Activated naive CD4-positive, alpha-beta T cell treated with anti-CD3 and anti-CD28 coated beads, Interleukin-2, amount 50 U/mL, for 24 hours (primary cell): ENCODE data around the gene PTCD2.
"Not testable (repeated sequence)": the region's sequence is repeated elsewhere in the genome, so short reads cannot be mapped to it uniquely, and the experiment has no call there.

ENCODE experiments used
- H3K27ac Mint-ChIP-seq: one replicate; pipeline ENCODE4 v1.8.0; 2021; ENCODE audit warnings: mild to moderate bottlenecking, mixed read lengths
- H3K27me3 Mint-ChIP-seq: one replicate; pipeline ENCODE4 v1.8.0; 2021; ENCODE audit warnings: mixed read lengths
- H3K36me3 Mint-ChIP-seq: one replicate; pipeline ENCODE4 v1.8.0; 2021; ENCODE audit warnings: mixed read lengths
- H3K4me1 Mint-ChIP-seq: one replicate; pipeline ENCODE4 v1.8.0; 2021; ENCODE audit warnings: mixed read lengths
- H3K4me3 Mint-ChIP-seq: one replicate; pipeline ENCODE4 v1.8.0; 2021; ENCODE audit warnings: mild to moderate bottlenecking, mixed read lengths
- H3K9me3 Mint-ChIP-seq: one replicate; pipeline ENCODE4 v1.8.0; 2021; ENCODE audit warnings: mixed read lengths

Gene PTCD2

DNA sequence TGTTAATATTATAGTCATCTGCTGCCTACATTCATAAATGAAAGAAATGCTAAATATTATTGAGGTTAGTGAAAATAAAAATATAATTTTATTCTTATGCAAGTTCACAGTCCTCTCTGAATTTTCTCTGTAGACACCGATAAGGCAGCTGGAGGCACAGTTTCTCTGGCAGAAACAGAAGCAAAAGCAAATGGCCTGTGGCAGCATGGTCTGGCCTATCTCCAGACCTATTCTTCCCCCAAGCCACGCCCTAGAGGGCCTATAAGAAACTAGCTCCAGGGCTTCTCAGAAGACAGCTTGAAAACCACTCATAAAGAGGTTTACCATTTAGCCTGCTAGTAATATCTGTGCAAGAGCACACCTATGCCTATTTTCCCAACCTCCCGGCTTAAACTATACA, 28.6 kb upstream of the PTCD2 start:
- H3K36me3 Mint-ChIP-seq, result peaks cover 25% of the 10 kb centered on the region
- H3K4me1 Mint-ChIP-seq, result peaks cover 6% of the 10 kb centered on the region
- H3K9me3 Mint-ChIP-seq, result no peaks in the 10 kb centered on the region
- no peak overlapping the region for H3K4me3 Mint-ChIP-seq
- no peak overlapping the region for H3K27ac Mint-ChIP-seq
- H3K27me3 Mint-ChIP-seq, result no peaks in the 10 kb centered on the region

DNA sequence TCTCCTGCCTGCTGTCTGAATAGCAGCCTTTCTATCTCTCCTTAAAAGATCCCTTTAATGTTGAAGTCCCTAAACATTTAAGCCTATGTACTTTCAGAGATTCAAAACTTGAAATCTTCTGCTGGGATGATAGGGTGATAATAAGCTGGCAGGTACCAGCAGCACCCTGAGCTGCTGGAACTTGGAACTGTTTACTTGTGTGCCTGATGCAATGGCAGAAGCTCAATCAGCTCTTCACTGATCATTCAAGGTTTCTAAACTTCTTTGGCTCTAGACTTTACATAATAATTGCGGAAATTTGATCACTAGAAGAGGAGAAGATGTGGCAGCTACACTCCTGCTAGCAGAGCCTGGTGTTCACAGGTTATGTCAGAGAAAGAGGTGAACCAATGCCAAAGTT, 27.8 kb upstream of the PTCD2 start:
- no peak overlapping the region for H3K27ac Mint-ChIP-seq
- H3K4me1 Mint-ChIP-seq, result peaks cover 8% of the 10 kb centered on the region
- no peaks in the 10 kb centered on the region for H3K27me3 Mint-ChIP-seq
- peaks cover 24% of the 10 kb centered on the region for H3K36me3 Mint-ChIP-seq
- H3K4me3 Mint-ChIP-seq, result no peak overlapping the region
- no peaks in the 10 kb centered on the region for H3K9me3 Mint-ChIP-seq

DNA sequence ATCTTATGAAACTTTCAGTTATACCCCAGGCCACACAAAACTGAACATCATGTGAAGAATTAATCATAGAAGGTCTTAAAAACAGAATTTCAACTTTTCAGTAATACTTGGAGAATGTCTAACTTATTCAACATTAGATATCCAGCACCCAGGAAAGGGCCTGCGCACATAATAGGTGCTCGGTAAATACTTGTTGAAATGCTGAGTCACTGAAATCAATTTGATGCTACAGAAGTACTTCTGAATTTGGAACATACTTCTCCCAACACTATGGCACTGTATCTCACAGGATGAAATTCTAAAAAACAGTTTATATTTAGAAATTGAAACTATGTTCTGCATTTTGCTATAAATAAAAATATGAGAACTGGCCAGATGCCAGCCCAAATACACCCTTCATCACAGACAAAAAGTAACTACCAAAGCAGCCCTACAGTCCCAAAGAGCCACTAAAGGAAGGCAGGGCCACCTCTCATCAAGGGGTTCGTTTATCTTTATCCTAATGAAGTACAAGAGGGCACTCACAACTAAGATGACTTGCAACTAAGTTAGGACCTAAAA, 26.6 kb upstream of the PTCD2 start:
- Mint-ChIP-seq H3K4me3 (no peak overlapping the region), H3K9me3 (no peaks in the 10 kb centered on the region), H3K27ac (no peak overlapping the region), H3K4me1 (peaks cover 14% of the 10 kb centered on the region), H3K36me3 (peaks cover 24% of the 10 kb centered on the region), H3K27me3 (no peaks in the 10 kb centered on the region)

DNA sequence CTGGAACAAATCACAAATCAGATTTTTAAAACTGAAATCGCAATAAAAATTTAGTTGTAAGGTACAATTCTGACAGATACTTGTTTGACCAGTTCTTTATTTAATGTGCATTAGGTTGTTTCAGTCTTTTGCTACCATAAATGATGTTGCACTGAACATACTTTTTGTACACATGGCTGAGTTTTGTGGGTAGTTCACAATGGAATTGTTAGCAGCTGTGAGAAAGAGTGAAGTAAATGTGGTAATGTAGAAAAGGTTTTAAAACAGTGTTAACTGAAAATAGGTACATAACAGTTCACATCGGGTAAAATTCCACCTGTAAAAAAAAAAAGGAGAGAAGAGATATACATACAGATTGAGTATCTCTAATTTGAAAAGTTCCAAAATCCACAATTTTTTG, 25.7 kb upstream of the PTCD2 start:
- peaks cover 22% of the 10 kb centered on the region for H3K36me3 Mint-ChIP-seq
- no peaks in the 10 kb centered on the region for H3K27me3 Mint-ChIP-seq
- H3K4me1 Mint-ChIP-seq, result peaks cover 23% of the 10 kb centered on the region
- H3K27ac Mint-ChIP-seq, result no peak overlapping the region
- no peak overlapping the region for H3K4me3 Mint-ChIP-seq
- no peaks in the 10 kb centered on the region for H3K9me3 Mint-ChIP-seq

DNA sequence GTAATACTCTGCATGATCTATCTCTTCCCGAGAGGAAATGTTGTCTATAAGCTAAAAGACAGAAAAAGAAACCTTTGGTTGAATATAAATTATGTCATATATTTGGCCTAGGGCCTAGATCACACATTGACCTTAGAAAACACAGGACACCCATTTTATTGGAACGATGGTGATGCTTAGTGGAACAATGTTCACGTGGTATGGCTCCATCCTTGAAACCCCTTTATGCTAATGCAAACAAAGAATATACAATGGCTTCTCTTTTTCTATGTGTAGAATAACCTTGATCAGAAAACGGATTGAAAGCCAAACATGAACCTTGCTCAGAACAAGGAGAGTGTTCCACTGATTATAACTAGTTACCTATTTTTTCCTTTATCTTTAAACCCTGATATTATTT, 24.6 kb upstream of the PTCD2 start:
- Mint-ChIP-seq H3K27ac (no peak overlapping the region), H3K36me3 (peaks cover 29% of the 10 kb centered on the region), H3K9me3 (no peaks in the 10 kb centered on the region), H3K4me3 (no peak overlapping the region), H3K4me1 (peaks cover 34% of the 10 kb centered on the region), H3K27me3 (no peaks in the 10 kb centered on the region)

DNA sequence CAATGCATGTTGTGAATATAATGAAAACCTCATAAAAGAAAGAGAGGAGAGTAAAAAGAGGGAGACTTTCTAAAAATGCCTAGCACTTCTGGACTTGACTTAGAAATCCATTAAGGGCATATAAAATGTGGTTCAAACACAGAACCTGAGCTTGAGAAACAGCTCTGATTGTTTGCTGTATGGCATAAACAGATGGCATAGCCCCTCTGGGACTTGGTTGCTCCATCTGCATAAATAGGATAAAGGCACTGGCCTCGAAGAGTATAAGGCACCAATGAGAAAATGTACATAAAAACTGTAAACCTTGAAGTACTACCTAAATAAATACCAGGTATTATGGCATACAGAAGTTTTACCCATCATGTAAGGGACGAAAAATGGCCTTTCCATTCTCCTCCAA, 23.9 kb upstream of the PTCD2 start:
- no peak overlapping the region for H3K27ac Mint-ChIP-seq

DNA sequence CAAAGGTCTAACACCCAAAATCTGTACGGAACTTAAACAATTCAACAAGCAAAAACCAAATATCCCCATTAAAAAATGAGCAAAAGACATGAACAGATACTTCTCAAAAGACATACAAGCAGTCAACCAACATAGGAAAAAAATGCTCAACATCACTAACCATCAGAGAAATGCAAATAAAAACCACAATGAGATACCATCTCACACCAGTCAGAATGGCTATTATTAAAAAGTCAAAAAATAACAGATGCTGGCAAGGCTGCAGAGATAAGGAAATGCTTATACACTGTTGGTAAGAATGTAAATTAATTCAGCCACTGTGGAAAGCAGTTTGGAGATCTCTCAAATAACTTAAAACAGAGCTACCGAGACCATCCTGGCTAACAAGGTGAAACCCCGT, 22.0 kb upstream of the PTCD2 start:
- H3K4me1 Mint-ChIP-seq, result peaks cover 58% of the 10 kb centered on the region
- H3K9me3 Mint-ChIP-seq, H3K4me3 Mint-ChIP-seq, H3K27ac Mint-ChIP-seq, H3K27me3 Mint-ChIP-seq: not testable (repeated sequence)
- H3K36me3 Mint-ChIP-seq, result peaks cover 30% of the 10 kb centered on the region

More for the DNA sequence above, 23.9 kb upstream of the PTCD2 start:
- H3K36me3 Mint-ChIP-seq, result peaks cover 31% of the 10 kb centered on the region
- no peaks in the 10 kb centered on the region for H3K27me3 Mint-ChIP-seq
- no peak overlapping the region for H3K4me3 Mint-ChIP-seq
- H3K4me1 Mint-ChIP-seq, result peaks cover 41% of the 10 kb centered on the region
- H3K9me3 Mint-ChIP-seq, result no peaks in the 10 kb centered on the region

DNA sequence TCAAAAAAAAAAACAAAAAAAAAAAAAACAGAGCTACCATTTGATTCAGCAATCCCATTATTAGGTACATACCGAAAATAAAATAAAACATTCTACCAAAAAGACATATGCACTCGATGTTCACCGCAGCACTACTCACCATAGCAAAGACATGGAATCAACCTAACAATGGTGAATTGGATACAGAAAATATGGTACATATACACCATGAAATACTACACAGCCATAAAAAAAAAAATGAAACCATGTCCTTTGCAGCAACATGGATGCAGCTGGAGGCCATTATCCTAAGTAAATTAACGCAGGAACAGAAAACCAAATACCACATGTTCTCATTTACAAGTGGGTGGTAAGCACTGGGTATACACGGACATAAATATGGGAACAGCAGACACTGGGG, 21.5 kb upstream of the PTCD2 start:
- no peaks in the 10 kb centered on the region for H3K9me3 Mint-ChIP-seq
- no peak overlapping the region for H3K27ac Mint-ChIP-seq
- no peaks in the 10 kb centered on the region for H3K27me3 Mint-ChIP-seq
- no peak overlapping the region for H3K4me3 Mint-ChIP-seq
- peaks cover 62% of the 10 kb centered on the region for H3K4me1 Mint-ChIP-seq
- H3K36me3 Mint-ChIP-seq, result peaks cover 30% of the 10 kb centered on the region

DNA sequence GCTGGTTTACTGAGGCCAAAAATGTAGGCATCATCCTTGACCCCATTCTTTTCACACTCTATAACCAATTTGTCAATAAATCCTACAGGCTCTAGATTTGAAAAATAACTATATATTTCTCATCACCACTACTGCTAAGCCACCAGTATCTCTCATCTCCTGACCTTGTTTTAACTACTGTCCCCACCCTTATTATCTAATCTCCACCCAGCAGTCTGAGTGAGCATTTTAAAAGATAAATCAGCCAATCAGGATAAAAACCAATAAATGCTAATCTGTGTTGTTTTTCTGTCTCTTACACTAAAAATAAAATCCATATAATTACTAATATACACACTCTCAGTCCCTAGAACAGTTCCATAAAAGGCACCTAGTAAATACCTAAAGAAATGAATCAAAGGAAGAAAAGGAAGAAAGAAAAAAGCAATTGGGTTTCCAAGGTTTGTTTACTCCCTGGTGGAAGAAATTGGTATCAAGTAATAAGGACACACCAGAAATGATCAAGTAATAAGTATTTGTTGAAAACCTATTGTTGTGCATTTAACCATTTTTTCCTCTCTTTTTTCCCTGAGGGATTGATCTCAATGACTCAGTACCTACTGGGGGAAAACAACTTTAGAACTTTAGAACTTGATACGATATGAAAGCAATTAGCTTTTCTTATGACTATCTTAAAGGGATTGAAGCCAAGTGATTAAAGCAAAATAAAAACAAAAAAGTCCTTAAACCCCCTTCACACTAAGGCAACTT, 19.4 kb upstream of the PTCD2 start:
- Mint-ChIP-seq H3K27me3 (no peaks in the 10 kb centered on the region), H3K4me3 (no peak overlapping the region), H3K27ac (no peak overlapping the region), H3K9me3 (no peaks in the 10 kb centered on the region), H3K36me3 (peaks cover 23% of the 10 kb centered on the region), H3K4me1 (peaks cover 76% of the 10 kb centered on the region)

DNA sequence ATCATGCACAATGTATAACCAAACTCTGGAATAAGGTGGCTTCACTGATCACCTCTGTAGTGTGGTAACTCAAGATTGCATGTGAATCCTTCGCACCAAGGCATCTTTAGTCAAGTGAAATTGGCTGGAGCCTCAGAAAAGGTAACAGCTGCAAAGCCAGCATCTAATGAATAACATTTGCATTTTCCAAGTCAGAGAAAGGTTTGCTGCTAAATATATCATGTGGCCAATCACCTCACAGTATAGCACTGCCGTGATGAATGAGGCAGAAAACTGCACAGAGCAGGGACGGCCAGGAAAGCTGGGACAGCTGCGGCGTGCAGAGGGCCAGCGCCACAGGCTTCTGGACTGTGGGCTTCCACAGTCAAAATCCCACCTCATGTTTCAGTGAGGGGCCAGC, 18.6 kb upstream of the PTCD2 start:
- Mint-ChIP-seq H3K4me3 (no peak overlapping the region), H3K27me3 (no peaks in the 10 kb centered on the region), H3K4me1 (peaks cover 80% of the 10 kb centered on the region), H3K27ac (no peak overlapping the region), H3K9me3 (no peaks in the 10 kb centered on the region), H3K36me3 (peaks cover 18% of the 10 kb centered on the region)

DNA sequence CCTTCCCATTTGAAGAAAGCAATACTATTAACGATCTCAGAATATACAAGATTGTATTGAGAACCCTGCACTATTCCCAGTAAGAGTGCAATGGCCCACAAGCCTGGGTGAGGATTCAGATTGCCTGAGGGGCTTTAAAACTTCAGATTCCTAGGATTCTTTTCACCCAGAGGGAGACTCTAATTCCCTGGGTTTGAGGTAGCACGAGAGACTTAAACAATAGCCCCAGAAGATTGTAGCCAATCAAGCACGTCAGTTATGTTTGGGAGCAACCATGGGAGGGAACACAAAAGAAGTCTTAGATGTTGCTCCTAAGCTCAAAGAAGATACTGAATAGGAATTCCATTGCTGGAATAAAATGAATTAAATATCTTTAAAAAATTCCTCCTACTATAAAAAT, 18.0 kb upstream of the PTCD2 start:
- Mint-ChIP-seq H3K27me3 (no peaks in the 10 kb centered on the region), H3K36me3 (peaks cover 18% of the 10 kb centered on the region), H3K27ac (no peak overlapping the region), H3K4me1 (peaks cover 81% of the 10 kb centered on the region), H3K4me3 (no peak overlapping the region), H3K9me3 (no peaks in the 10 kb centered on the region)

DNA sequence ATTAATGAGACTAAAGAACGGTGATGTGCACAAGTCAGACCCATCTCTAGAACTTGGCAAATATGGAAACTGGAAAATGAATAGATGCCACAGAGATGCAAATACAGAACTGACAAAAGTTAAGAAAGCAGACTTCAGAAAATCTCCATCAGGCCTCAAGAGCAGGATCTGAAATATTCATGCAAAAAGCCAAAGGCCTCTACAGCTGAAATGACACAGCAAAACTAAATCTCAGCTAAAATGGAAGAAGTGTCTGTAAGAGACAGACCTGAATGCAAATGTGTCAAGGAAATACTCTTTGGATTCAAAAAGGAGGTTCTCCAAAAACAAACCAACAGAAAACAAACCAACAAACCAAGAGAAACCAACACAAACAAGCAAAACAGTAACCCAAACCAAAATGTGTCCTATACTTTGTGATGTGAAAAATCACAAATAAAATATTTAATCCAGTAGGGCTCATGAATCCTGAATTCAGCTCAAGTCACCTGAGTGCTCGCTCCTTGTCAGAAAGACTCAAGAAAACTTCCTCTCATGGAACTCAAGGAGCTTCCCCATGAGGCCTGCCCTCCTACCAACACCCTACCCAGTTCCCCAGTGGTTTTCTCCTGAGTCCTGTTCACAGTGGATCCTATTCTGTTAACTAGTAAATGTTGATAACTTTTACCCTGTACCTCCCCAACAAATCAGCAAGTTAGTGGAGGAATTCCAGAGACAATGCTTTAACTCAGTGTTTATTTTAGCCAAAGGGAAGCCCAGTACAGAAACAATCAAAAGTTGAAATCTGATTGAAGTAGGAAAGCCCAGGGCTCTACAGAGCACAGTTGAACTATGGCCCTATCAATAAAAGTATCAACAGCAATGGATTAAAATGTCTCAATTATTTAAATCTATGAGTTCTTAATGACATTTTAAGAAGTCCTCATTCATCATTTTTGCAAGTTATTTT, 14.7 kb upstream of the PTCD2 start:
- Mint-ChIP-seq H3K4me3 (no peak overlapping the region), H3K27ac (peak overlapping the region; percentile 62), H3K36me3 (peaks cover 6% of the 10 kb centered on the region), H3K9me3 (no peaks in the 10 kb centered on the region), H3K4me1 (peaks cover 72% of the 10 kb centered on the region), H3K27me3 (no peaks in the 10 kb centered on the region)

DNA sequence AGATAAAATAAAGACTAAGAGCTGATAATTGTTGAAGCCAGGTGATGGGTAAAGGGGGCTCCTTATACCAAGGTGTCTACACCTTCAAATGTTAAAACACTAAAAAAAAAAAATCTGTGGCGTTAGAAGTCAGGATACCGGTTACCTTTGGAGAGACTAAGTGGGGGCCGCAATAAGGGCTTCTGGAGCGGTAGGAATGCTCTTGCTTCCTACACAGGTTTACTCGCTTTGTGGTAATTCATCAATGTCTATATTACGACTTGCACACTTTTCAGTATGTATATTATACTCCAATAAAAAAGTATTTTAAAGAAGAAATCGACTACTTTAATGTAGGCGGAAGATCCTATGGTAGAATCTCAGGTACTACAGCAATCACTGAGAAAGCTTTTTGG, 12.6 kb upstream of the PTCD2 start:
- Mint-ChIP-seq H3K27me3 (no peaks in the 10 kb centered on the region), H3K4me3 (peak overlapping the region; percentile 88), H3K36me3 (peaks cover 5% of the 10 kb centered on the region), H3K4me1 (peaks cover 53% of the 10 kb centered on the region), H3K9me3 (no peaks in the 10 kb centered on the region), H3K27ac (peak overlapping the region; percentile 97)

DNA sequence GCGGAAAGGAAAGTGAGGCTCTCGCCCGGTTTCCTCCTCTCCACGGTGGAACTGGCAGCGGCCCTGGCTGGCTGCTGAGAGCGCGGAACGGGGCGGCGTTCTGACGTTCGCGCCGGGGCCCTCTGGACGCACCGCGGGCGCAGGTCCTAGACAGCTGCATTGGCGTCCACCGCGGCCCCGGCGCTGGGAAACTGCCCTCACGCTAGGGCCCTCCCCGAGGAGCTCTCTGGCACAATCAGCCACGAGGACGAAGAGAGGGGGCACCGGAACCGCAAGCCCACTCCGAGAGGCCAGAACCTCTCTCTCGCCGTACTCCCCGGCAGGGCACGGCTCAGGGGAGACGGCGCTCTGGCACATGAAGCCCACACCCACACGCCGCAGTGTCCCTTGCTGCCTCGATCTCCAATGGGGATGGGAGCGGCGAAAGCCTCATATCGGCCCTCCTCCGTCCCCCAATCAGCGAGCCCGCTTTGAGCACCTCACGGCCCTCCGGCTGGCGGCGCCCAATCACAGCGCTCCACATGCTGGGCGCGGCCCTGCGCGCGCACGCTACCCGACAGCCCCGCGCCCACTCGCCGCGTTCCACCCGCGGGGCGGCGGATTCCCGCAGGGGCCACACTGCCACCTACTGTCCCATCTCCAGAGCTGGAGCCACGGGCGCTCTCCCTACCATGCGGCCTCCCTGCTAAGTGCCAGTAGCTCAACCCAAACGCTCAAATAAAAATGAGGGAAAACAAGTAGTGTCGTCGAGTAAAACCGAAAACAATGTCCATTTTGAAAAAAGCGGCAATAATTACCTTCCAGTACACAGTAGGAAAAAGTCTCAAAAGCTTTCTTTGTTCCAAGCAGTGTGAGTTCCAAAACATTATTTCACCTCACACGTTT, 12.0 kb upstream of the PTCD2 start:
- Mint-ChIP-seq H3K27ac (peak overlapping the region; percentile 97), H3K4me3 (peak overlapping the region; percentile 88), H3K36me3 (peaks cover 4% of the 10 kb centered on the region), H3K9me3 (no peaks in the 10 kb centered on the region), H3K4me1 (peaks cover 49% of the 10 kb centered on the region), H3K27me3 (no peaks in the 10 kb centered on the region)

DNA sequence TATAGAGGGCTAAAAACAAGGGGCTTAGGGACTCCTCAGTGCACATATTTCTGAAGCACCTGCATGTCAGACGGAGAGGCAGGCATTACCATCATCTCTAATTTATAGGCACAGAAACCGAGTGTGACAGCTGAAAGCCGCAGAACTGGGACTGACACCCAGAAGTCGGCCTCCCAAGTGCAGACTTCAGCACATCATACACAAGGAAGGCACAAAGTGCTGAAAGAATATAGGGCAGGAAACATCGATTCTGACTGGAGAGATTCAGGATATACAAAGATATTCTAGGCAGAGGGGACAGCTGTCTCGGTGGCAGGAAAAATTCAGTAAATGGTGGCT, 11.4 kb upstream of the PTCD2 start:
- H3K27me3 Mint-ChIP-seq, result no peaks in the 10 kb centered on the region
- peaks cover 48% of the 10 kb centered on the region for H3K4me1 Mint-ChIP-seq
- H3K36me3 Mint-ChIP-seq, result peaks cover 2% of the 10 kb centered on the region
- peak overlapping the region; percentile 88 for H3K4me3 Mint-ChIP-seq
- peak overlapping the region; percentile 97 for H3K27ac Mint-ChIP-seq
- H3K9me3 Mint-ChIP-seq, result no peaks in the 10 kb centered on the region
